Lower lobe of right lung (tissue), 2 donors: ENCODE measurements around the gene MAB21L4. TPM values are rescaled to one million over a fixed set of nuclear protein-coding genes. Genes with fewer than 3 reads are reported as not detected.

Experiments used
- ATAC-seq, 2 donors: fragments of 200-7000 bp; cut with Tn5 transposase; one replicate each; pipeline ENCODE4 v1.9.1; 2020 to 2022; ENCODE audit warnings: mild to moderate bottlenecking in 2 of 2, moderate library complexity in 2 of 2
- DNase-seq: peaks from one replicate; pipeline ENCODE4 v3.0.0-alpha.2; 2020
- H3K27ac ChIP-seq: fragments of 200-600 bp; one replicate; pipeline ENCODE4 v1.8.0; 2022
- H3K27me3 ChIP-seq: fragments of 200-600 bp; one replicate; pipeline ENCODE4 v1.8.0; 2022; ENCODE audit warnings: low read depth
- H3K36me3 ChIP-seq: fragments of 200-600 bp; one replicate; pipeline ENCODE4 v1.8.0; 2022; ENCODE audit warnings: mild to moderate bottlenecking
- H3K4me1 ChIP-seq: fragments of 200-600 bp; one replicate; pipeline ENCODE4 v1.8.0; 2022
- H3K4me3 ChIP-seq: fragments of 200-600 bp; one replicate; pipeline ENCODE4 v1.8.0; 2022; ENCODE audit warnings: mild to moderate bottlenecking
- H3K9me3 ChIP-seq: fragments of 200-600 bp; one replicate; pipeline ENCODE4 v1.8.0; 2022
- intact Hi-C: fragments of 100-400 bp; cut with DNase I; formaldehyde crosslinking; loops from one replicate; pipeline ENCODE4 v1.11.0; 2022
- total RNA-seq: library from RNA; stranded (reverse); fragmentation: NEBNext Ultra II Directional; extraction: Animal tissue kit (Norgen Biotek cat#: 25700); gene quantifications from one replicate; pipeline ENCODE4 v1.2.1, GENCODE V29; 2021
- TF ChIP-seq, protein P1 (sequence below): fragments of 200-600 bp; IDR thresholded peaks from one replicate; pipeline ENCODE4 v1.8.0; 2022; ENCODE audit warnings: antibody characterized with exemption, mild to moderate bottlenecking
- donor health status: DM: no; HTN: yes; CAD: no; lungs with severe emphysema.

Gene MAB21L4
- total RNA-seq, 1 donor from 2014 or later, result 17.0 TPM

DNA sequence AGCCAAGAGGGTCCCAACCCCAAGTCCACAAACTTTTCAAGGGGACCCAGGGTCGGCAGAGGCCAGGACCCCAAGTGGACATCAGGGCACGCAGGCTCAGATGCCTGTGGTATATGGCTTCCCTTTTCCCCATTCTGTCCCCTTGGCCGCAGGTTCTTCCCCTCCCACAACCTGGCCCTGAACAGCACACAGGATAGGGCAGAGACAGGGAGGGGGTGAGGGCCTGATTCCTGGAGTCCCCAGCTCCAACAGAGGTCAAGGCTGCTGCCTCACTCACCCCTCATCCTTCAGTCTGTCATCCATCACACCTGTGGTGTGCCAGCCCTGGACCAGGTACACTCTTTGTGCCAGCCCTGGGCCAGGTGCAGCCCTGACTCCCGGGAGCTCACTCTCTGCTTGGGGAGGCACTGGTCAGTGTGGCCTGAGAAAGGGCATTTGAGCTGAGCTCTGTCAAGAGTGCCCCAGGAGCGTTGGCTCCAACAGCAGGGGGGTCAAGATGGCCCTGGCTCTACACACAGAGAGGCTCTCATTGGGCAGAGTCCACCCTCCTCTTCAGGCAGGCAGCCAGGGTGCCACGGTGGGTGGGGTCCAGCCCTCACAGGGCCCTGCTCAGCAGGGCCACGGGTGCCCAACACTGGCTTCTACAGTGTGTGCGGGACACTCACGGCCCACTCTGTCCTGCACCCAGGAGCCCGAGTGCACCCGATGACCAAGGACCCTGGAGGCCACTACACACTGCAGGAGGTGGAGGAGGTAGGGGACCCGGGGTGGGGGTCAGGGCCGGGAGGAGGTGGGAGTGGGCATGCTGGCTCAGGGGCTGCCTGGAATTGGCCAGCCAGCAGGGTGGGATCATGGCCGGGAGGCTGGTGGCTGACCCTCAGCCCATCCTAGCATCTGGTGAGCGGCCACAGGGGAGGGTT lies 25.7 kb downstream of the MAB21L4 start:
- intact Hi-C loops, result no loop called here
- H3K9me3 ChIP-seq, result no peaks in the 10 kb centered on the region
- H3K4me3 ChIP-seq, result no peak overlapping the region
- ATAC-seq, result no peak
- H3K4me1 ChIP-seq, result no peaks in the 10 kb centered on the region
- no peak for DNase-seq
- TF ChIP-seq, protein P1, sequence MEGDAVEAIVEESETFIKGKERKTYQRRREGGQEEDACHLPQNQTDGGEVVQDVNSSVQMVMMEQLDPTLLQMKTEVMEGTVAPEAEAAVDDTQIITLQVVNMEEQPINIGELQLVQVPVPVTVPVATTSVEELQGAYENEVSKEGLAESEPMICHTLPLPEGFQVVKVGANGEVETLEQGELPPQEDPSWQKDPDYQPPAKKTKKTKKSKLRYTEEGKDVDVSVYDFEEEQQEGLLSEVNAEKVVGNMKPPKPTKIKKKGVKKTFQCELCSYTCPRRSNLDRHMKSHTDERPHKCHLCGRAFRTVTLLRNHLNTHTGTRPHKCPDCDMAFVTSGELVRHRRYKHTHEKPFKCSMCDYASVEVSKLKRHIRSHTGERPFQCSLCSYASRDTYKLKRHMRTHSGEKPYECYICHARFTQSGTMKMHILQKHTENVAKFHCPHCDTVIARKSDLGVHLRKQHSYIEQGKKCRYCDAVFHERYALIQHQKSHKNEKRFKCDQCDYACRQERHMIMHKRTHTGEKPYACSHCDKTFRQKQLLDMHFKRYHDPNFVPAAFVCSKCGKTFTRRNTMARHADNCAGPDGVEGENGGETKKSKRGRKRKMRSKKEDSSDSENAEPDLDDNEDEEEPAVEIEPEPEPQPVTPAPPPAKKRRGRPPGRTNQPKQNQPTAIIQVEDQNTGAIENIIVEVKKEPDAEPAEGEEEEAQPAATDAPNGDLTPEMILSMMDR, result no peak
- no peaks in the 10 kb centered on the region for H3K36me3 ChIP-seq
- no peak overlapping the region for H3K27ac ChIP-seq
- no peaks in the 10 kb centered on the region for H3K27me3 ChIP-seq

DNA sequence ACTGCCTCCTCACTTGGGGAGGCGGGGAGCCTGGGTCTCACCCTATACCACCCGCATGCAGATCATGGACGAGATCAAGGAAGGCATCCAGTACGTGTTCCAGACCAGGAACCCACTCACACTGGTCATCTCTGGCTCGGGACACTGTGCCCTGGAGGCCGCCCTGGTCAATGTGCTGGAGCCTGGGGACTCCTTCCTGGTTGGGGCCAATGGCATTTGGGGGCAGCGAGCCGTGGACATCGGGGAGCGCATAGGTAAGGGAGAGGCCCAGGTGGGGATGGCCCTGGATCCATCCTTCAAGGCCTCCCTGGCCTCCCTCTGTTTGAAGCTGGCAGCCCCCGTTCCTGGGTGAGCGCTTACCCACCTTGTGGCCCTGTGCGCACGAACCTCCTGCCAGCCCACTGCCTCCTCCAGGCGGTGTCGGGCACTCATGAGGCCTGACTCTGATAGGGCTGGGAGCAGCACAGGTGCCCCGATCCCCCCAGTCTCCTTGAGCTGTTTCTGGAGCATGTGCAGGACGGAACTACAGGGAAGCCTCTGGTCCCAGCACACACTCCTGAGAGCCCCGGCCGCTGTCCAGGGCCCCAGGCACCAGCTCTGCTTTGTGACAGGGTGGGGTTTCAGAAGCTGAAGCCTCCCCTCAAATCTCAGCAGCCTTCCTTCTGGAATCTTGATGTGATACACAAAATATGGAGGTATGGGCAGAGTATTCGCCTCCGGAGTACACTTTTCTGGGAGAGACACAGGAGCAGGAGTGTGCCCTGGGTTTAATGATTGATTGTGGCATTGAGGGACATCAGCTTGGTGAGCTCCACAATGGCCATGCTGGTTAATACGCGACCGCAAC lies 26.6 kb downstream of the MAB21L4 start:
- Histone ChIP-seq H3K4me3 (no peak overlapping the region), H3K27ac (no peak overlapping the region), H3K27me3 (no peaks in the 10 kb centered on the region), H3K9me3 (no peaks in the 10 kb centered on the region), H3K36me3 (no peaks in the 10 kb centered on the region), H3K4me1 (no peaks in the 10 kb centered on the region)
- DNase-seq, result peak; percentile 41
- TF ChIP-seq, protein P1, result no peak
- intact Hi-C loops, result no loop called here
- ATAC-seq, result no peak

DNA sequence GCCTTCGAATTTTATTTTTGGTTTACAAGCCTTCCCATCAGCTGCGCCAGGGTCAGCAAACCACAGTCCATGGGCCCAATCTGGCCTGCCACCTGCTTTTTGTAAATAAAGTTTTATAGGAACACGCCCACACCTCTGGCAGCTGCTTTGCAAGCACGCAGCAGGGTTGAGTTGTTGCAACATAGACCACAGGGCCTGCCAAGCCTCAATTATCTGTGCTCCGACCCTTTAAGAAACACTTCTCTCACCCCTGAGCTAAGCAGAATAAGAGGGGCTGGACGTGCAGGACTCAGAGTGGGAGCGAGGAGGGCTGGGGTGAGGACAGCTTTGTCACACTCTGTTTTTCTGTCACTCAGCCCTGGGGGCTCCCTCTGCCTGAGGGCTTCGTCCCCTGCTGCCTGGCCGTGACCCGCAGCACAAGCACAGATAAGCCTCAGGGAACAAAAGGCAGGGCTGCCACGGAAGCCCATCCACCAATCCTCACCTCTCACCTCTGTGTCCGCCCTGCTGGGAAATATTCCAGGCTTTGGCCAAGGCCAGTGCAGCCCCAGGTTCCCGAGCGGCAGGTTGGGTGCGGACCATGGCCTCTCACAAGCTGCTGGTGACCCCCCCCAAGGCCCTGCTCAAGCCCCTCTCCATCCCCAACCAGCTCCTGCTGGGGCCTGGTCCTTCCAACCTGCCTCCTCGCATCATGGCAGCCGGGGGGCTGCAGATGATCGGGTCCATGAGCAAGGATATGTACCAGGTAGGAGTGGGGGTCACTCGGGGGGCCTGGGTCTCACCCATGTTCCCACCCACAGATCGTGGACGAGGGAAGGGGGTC lies 27.5 kb downstream of the MAB21L4 start, which contains the start of gene AGXT:
AGXT (plus strand) TSS at position 539 of the 823 bp plus-strand sequence; CDS start at position 581, 42 bp downstream.
- TF ChIP-seq, protein P1, result no peak

DNA sequence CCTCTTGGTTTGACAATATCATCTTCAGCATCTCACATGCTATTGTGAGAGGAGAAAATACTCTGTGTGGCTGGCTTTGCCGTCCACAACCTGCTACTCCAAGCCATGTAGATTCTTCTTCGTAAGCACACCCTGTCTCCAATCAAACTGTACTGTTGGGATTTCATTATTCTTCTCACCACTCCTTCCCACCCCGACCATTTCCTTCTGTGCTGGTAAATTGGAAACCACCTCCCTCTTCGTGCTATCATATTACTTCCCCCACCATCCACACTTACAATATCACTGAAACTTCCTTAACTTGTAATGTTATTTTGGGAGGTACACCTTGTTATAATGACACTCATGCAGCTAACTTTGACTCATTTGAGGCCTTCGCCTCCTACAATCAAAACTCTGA lies 30.6 kb downstream of the MAB21L4 start:
- H3K36me3 ChIP-seq, result no peaks in the 10 kb centered on the region
- no peak overlapping the region for H3K4me3 ChIP-seq
- TF ChIP-seq, protein P1, result no peak
- ATAC-seq (no peak), DNase-seq (no peak)
- no peaks in the 10 kb centered on the region for H3K27me3 ChIP-seq
- H3K4me1 ChIP-seq, result no peaks in the 10 kb centered on the region
- H3K27ac ChIP-seq, result no peak overlapping the region
- no peaks in the 10 kb centered on the region for H3K9me3 ChIP-seq
- intact Hi-C loops, result no loop called here

More for the DNA sequence above, 27.5 kb downstream of the MAB21L4 start, which contains the start of gene AGXT:
- Histone ChIP-seq H3K27ac (no peak within 1 kb of the TSS), H3K36me3 (no peaks in the 10 kb centered on the region), H3K9me3 (no peaks in the 10 kb centered on the region), H3K27me3 (no peaks in the 10 kb centered on the region), H3K4me1 (no peaks in the 10 kb centered on the region), H3K4me3 (no peak within 1 kb of the TSS)
- peak in 1 of 2 donors; percentile 18 for ATAC-seq
- intact Hi-C loops, result no loop called here
- no peak for DNase-seq

- Histone ChIP-seq H3K9me3 (no peaks in the 10 kb centered on the region), H3K27me3 (no peaks in the 10 kb centered on the region), H3K4me3 (no peak overlapping the region), H3K27ac (no peak overlapping the region), H3K36me3 (no peaks in the 10 kb centered on the region), H3K4me1 (no peaks in the 10 kb centered on the region)
- intact Hi-C loops, result no loop called here
- DNase-seq (no peak), ATAC-seq (no peak)
- TF ChIP-seq, protein P1, result no peak
Measured at GRCh38 chr2:240864475-240864874, 31.5 kb downstream of the MAB21L4 start.
